ENCODE data around the gene XDH. TPM values are rescaled to one million over a fixed set of nuclear protein-coding genes. Genes with fewer than 3 reads are reported as not detected.

Gene XDH
- total and polyA plus RNA-seq, 9 donors, result 0.12 to 0.13 TPM; not detected in 7

GRCh38 chr2:31372097-31372496, 42.4 kb downstream of the XDH start:
- intact Hi-C loops (cut with DNase I), result no loop called here
- H3K36me3 ChIP-seq, result no peaks in the 10 kb centered on the region
- H3K27me3 ChIP-seq, result no peaks in the 10 kb centered on the region
- WGBS, 3 donors, result 87 to 94% (median 88%) methylated on average over 10 of the region's 10 CpGs
- TF ChIP-seq EP300 (IDR thresholded peaks at IDR 0.05) (no peak), POLR2A (IDR thresholded peaks at IDR 0.05) (no peak), CTCF (IDR thresholded peaks at IDR 0.05) (no peak)
- H3K4me1 ChIP-seq (ENCODE audit: insufficient read depth), result no peaks in the 10 kb centered on the region
- no peak overlapping the region for H3K4me3 ChIP-seq
- no peaks in the 10 kb centered on the region for H3K9me3 ChIP-seq
- H3K27ac ChIP-seq, result no peak overlapping the region
- DNase-seq, result no peak

GRCh38 chr2:31371691-31372090, 42.9 kb downstream of the XDH start:
- Histone ChIP-seq H3K4me1 (ENCODE audit: insufficient read depth) (no peaks in the 10 kb centered on the region), H3K36me3 (no peaks in the 10 kb centered on the region), H3K9me3 (no peaks in the 10 kb centered on the region), H3K27ac (no peak overlapping the region), H3K27me3 (no peaks in the 10 kb centered on the region), H3K4me3 (no peak overlapping the region)
- TF ChIP-seq CTCF (IDR thresholded peaks at IDR 0.05) (no peak), POLR2A (IDR thresholded peaks at IDR 0.05) (no peak), EP300 (IDR thresholded peaks at IDR 0.05) (no peak)
- WGBS, 3 donors, result 58 to 75% (median 60%) methylated on average over 3 of the region's 3 CpGs
- DNase-seq, result no peak
- intact Hi-C loops (cut with DNase I), result no loop called here

- intact Hi-C loops (cut with DNase I), result no loop called here
- Histone ChIP-seq H3K27me3 (no peaks in the 10 kb centered on the region), H3K36me3 (no peaks in the 10 kb centered on the region), H3K4me1 (ENCODE audit: insufficient read depth) (no peaks in the 10 kb centered on the region), H3K4me3 (no peak overlapping the region), H3K9me3 (no peaks in the 10 kb centered on the region), H3K27ac (no peak overlapping the region)
- WGBS, 3 donors, result 71 to 86% (median 82%) methylated on average over 4 of the region's 4 CpGs
- TF ChIP-seq EP300 (IDR thresholded peaks at IDR 0.05), result no peak
- DNase-seq, result no peak
Measured at GRCh38 chr2:31366733-31367132, 47.8 kb downstream of the XDH start.

GRCh38 chr2:31365834-31366505, 48.6 kb downstream of the XDH start:
- no peak for DNase-seq
- no peak overlapping the region for H3K4me3 ChIP-seq
- WGBS, 3 donors, result 88 to 92% (median 91%) methylated on average over 9 of the region's 9 CpGs
- H3K9me3 ChIP-seq, result no peaks in the 10 kb centered on the region
- no peaks in the 10 kb centered on the region for H3K27me3 ChIP-seq
- intact Hi-C loops (cut with DNase I), result no loop called here
- H3K36me3 ChIP-seq, result no peaks in the 10 kb centered on the region
- no peak for TF ChIP-seq CTCF (IDR thresholded peaks at IDR 0.05)
- TF ChIP-seq EP300 (IDR thresholded peaks at IDR 0.05), result no peak
- no peak for TF ChIP-seq POLR2A (IDR thresholded peaks at IDR 0.05)
- H3K27ac ChIP-seq, result no peak overlapping the region
- no peaks in the 10 kb centered on the region for H3K4me1 ChIP-seq (ENCODE audit: insufficient read depth)

GRCh38 chr2:31365348-31365747, 49.2 kb downstream of the XDH start:
- Histone ChIP-seq H3K36me3 (no peaks in the 10 kb centered on the region), H3K27me3 (no peaks in the 10 kb centered on the region), H3K4me3 (no peak overlapping the region), H3K9me3 (no peaks in the 10 kb centered on the region), H3K4me1 (ENCODE audit: insufficient read depth) (no peaks in the 10 kb centered on the region), H3K27ac (no peak overlapping the region)
- TF ChIP-seq POLR2A (IDR thresholded peaks at IDR 0.05) (no peak), CTCF (IDR thresholded peaks at IDR 0.05) (no peak), EP300 (IDR thresholded peaks at IDR 0.05) (no peak)
- intact Hi-C loops (cut with DNase I), result no loop called here
- DNase-seq, result no peak
- 91 to 95% (median 92%) methylated on average over 10 of the region's 10 CpGs for WGBS, 3 donors

Data from ovary (tissue), 9 donors.